NCI-H748 (cell line): ENCODE measurements around the gene HTR3B.
"Not testable (repeated sequence)": the region's sequence is repeated elsewhere in the genome, so short reads cannot be mapped to it uniquely, and the experiment has no call there.

Experiments
- DNase-seq: peaks from one replicate; lab custom pipeline; 2025; ENCODE audit not compliant: unreplicated experiment; lab: John Stamatoyannopoulos, UW

Gene HTR3B

DNA sequence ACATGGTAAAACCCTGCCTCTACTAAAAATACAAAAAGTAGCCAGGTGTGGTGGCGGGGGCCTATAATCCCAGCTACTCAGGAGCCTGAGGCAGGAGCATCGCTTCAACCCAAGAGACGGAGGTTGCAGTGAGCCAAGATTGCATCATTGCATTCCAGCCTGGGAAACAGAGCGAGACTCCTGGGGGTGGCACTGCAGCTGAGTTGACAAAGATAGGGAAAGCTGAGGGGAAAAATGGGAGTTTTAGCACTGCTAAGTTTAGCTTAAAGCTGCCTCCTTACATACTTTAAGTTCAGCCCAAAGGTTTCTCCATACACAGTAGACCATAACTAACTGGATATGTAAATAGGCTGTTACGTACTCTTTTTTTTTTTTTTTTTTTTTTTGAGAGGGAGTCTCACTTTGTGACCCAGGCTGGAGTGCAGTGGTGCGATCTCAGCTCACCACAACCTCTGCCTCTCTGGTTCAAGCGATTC is 20.2 kb upstream of the HTR3B start:
- DNase-seq = no peak

DNA sequence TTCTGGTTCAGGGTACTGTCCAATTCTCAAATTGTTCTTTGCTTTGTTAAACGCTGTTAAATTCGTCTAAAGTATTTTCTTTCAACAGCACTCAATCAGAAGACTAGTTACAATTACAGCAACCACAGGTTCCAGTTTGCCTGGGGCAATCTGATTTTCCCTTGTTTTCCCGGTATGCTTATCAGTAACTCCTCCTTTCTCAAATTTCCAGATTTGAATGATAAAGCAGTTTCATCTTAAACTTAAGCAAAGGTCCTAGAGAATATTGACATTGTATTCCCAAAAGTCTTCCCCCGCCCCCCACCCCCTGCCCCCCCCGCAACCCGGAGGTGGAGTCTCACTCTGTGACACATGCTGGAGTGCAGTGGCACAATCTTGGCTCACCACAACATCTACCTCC is 18.7 kb upstream of the HTR3B start:
- DNase-seq = peak; percentile 4

DNA sequence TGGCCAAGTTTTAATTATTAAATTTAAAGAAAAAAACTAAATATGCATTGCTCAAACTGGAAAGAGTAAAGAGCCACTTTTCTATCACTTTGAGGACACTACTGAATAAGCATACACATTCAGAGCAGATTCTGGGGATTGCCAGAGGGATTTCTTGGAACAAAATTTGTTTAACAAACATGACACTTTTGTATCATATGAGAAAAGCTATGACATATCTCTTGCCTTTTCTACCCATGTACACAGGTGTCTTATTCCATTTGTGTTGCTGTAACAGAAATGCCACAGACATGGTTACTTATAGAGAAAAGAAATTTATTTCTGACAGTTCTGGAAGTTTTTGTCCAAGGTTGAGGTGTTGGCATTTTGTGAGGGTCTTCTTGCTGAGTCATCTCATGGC is 15.7 kb upstream of the HTR3B start:
- DNase-seq = no peak

DNA sequence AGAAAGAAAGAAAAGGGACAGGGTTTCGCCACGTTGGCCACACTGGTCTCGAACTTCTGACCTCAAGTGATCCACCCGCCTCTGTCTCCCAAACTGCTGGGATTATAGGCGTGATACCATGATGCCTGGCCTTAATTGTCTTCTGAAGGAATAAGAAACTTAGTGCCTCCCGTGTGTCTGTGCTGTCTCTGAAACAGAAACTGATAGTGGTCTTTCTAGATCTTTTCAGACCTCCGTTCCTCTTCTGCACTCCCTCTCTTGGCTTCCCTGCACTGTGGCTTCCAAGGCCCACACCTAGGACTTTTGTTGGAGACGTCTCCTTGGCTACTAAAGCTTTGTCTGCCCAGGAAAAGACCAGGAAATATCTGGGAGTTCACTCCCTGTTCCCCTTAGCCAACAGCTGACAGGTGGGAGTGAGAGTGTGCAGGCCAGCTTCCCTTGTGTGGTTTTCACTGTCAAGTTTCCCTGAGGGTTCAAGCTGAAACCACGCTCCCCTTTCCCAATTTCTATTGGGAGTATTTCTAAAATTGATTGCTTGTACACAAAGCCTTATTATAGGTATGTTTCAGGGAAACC is 10.1 kb upstream of the HTR3B start:
- DNase-seq = no peak

DNA sequence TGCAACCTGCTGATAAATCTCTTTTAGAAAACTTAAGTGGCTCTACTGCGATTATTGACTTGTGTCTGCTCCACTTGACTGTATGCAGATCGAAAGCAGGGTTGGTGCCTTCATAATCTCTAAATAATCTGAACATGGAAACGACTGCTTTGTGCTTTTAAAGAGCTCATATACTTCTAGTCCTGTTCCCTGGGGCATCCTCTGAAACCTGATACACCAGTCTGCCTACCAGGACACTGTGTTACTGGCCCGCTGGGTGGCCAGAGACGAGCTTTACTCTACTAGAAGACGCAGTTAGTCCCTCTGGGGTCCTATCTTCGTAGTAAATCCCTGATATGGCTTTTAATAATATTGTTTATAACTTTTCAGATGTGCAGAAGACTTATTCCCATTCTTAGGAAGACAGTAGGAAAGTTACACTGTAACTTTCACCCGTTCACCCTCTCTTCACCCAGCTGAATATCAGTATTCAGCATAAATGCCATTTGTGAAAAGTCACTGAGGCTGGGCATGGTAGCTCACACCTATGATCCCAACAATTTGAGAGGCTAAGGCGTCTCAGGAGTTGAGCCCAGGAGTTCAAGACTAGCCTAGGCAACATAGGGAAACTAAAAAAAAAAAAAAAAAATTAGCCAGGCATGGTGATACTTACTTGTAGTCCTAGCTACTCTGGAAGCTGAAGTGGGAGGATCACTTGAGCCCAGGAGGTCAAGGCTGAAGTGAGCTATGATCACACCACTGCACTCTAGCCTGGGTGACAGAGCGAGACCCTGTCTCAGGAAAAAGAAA is 9.0 kb upstream of the HTR3B start:
- no peak for DNase-seq

DNA sequence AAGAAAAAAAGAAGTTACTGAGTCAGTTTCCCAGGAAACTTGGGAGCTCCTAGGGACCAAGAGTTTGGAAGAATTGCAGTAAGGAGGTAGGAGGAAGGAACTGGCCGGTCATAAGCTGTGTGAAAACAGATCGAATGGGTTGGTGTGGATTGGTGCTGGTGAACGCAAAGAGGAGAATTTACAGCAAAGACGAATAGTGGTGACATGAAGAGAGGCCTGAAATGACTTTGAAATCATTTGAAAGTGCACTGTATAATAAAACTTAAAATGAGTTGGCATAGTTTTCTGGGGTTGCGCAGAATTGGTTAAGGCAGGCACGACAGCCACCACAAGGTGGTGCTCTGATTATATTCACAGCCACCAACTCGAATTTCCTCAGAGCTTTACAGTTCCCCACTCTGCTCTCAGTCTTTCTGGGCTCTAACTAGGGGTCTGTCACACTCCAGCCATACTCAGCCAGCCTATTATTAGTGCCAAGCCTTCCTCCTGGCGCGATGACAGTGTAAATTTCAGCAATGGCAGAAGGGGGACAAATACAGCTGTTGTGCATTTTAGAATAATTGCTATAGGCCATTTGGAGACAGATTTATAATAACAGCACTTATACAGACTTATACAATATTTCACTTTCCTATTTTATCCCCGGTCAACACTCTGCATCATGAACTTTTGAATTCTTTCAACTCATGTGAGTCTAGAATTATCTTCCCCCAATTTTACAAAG is 8.3 kb upstream of the HTR3B start:
- DNase-seq = peak; percentile 46

DNA sequence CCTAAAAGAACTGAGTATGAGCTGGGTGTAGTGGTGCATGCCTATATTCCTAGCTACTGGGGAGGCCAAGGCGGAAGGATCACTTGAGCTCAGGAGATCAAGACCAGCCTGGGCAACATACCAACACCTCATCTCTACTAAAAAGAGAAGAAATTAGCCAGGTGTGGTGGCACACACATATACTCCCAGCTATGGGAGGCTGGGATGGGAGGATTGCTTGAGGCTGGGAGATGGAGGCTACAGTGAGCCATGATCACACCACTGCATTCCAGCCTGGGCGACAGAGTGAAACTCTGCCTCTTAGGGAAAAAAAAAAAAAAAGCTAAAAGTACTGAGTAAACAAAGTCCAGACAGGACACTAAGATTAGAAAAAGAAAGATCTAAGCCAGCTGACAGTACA is 3.5 kb upstream of the HTR3B start:
- DNase-seq = no peak

DNA sequence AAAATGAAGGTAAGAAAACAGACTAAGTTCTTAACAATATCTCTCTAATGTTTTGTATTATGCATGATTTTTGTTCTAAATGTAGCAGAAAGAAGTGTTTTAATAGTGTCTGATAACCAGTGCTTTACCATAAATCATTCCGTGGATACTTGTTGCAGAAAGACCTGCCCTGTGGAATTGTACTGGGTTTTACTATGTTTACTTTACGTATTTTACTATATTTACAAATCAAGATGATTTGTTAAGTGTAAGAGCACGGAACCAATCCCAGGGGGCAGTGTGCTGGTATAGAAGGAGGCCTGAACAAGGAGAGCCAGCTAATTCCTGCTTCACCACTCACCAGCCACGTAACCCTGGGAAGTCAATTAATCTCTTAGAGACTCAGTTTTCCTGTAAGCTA is 1.4 kb downstream of the HTR3B start:
- peak; percentile 69 for DNase-seq

DNA sequence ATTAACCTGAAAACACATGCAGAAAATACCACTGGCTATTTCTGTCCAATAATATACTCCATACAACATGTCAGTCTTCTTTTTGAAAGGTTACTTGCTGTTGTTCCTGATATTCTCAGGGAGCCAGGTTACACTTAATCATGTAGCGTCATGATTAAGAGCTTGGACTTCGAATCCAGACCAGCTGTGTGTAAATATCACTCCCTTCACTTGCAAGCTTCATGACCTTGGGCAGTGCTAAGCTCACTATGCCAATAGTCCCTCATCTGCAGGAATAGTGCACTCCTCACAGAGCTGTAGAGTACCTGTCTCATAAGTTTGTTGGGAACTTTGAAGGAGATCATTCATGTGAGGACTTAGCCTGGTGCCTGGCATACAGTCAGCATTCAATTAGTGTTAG is 1.9 kb downstream of the HTR3B start:
- no peak for DNase-seq

DNA sequence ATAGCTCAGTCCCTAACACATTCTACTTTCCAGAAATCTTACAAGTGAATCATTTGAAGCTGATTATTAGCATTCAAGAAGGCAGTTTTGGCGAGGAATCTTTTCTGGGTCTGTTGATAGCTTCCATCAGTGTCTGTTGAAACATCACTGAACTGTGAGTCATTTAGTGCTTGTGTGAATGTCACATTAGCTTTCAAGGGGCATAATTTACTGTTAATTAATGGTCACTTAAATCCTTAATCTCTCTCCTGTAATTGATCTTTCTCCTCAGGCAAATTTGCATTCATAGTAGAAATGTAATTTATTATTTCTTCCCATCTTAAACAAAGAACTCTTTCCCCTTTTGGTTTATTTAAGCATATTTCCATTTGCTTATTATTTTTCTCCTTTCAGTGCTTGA is 2.6 kb downstream of the HTR3B start:
- no peak for DNase-seq

DNA sequence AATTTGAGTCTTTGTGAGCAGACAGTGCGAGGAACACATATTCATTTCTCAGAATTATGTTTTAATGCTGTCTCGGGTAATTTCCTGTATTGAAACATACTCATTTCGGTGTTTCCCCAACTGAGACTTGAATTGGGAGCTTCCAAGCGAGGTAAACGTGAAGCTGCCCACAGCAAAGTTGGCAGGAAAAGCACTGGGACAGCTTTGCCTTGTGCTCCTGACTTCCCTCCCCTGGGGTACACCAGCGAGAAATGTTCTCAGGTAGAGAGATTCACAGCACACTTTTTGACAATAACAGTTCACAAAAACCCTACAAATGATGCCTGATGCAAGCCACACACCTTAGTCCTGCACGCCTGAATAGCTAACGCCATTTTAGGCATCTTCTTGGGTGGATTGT is 3.1 kb downstream of the HTR3B start:
- DNase-seq = no peak

DNA sequence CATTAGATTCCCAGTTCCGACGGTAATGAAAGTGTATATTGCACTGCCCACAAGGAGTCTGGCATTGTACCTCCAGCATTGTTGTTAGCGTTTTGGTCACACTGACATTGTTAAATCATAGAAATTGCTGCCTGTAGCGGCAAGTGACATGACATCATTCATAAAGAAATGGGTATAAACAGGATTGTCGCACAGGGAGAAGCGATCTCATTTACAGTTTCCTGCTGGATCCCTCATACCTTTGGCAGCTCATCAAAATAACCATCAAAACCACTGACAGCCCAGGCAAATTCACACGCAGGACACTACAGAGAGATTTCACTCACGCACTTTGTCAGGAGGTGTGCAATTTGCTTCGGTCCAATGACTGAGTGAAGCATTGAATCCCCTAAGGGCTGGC is 3.5 kb downstream of the HTR3B start:
- DNase-seq = no peak

DNA sequence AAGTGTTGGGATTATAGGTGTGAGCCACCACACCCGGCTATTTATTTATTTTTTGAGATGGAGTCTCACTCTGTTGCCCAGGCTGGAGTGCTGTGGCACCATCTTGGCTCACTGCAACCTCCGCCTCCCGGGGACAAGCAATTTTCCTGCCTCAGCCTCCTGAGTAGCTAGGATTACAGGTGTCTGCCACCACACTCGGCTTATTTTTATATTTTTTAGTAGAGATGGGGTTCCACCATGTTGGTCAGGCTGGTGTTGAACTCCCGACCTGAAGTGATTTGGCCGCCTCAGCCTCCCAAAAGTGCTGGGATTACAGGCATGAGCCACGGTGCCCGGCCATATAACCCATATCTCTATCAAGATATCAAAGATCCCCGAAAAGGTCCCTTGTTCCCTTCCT is 6.9 kb downstream of the HTR3B start:
- not testable (repeated sequence) for DNase-seq

DNA sequence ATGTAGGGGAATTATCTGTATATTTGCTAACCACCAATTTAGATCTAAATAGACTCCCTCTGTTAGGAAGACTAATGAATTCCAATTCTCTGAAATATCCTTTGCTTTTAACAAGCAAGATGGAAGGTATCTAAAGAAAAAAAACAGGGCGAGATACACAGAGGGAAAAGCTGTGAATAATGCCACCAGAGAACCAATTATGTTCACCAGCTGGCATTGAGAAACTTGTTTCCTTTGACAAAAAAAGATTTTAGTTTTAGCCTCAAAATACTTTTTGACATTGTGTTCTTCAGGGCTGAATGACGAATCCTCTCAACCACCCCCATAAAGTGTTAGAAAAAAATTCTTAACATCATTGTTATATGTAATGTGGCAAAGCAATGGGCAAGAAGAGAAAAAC is 19.0 kb downstream of the HTR3B start:
- no peak for DNase-seq

DNA sequence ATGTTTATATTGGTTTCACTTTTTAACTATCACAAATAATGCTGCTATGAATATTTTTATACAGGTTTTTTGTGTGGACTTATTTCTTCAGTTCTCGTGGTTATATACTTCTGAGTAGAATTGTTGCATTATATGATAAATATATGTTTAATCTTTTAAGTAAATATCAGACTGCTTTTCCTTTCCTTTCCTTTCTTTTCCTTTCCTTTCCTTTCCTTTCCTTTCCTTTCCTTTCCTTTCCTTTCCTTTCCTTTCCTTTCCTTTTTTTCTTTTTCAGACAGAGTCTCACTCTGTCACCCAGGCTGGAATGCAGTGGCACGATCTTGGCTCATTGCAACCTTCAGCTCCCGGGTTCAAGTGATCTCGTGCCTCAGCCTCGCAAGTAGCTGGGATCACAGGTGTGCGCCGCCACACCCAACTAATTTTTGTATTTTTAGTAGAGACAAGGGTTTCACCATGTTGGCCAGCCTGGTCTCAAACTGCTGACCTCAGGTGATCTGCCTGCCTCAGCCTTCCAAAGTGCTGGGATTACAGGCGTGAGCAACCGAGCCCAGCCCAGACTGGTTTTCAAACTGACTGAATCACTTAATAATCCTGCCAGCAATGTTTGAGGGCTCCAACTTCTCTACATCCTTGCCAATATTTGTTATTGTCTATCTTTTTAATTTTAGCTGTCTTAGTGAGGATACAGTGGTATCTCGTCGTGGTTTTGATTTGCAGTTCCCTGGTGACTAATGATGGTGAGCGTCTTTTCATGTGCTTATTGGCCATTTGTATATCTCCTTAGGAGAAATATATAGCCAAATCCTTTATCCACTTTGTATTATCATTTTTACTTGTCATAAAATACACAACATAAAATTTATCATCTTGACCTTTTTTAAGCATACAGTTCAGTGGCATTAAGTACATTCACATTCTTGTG is 21.9 kb downstream of the HTR3B start:
- DNase-seq = no peak

DNA sequence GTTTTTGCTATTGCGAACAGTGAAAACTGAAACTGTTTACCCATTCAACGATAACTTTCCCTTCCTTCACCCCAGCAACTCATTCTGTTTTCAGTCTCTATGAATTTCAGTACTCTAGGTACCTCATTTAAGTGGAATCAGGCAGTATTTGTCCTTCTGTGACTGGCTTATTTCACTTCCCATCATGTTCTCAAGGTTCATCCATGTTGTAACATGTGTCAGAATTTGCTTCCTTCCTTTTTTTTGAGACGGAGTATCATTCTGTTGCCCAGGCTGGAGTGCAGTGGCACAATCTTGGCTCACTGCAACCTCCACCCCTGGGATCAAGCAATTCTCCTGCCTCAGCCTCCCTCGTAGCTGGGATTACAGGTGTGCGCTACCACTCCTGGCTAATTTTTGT is 23.7 kb downstream of the HTR3B start:
- DNase-seq = no peak

DNA sequence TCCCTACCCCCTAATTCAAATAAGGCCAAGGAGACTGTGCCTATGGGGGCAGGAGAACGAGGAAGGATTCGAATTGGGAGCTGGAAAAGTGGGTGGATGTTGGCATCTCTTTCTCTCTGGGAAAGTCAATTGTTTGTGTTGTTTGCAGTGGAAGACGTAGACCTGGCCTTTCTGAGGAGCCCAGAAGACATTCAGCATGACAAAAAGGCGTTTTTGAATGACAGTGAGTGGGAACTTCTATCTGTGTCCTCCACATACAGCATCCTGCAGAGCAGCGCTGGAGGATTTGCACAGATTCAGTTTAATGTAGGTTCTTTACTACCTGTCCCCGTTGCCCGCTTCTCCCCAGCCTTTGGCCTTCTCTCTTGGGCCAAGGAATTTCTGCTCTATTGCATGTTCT is 28.2 kb downstream of the HTR3B start:
- DNase-seq = no peak

DNA sequence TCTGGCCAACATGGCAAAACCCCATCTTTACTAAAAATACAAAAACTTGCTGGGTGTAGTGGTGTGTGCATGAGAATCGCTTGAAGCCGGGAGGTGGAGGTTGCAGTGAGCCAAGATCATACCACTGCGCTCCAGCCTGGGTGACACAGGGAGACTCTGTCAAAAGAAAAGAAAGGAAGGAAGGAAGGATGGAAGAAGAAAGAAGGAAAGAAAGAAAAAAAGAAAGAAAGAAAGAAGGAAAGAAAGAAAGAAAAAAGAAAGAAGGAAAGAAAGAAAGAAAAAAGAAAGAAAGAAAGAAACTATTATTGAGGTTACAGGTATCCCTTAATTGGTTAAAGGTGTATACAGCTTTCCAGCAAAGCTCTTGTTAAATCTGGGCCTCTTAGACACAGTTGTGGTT is 29.6 kb downstream of the HTR3B start:
- not testable (repeated sequence) for DNase-seq

DNA sequence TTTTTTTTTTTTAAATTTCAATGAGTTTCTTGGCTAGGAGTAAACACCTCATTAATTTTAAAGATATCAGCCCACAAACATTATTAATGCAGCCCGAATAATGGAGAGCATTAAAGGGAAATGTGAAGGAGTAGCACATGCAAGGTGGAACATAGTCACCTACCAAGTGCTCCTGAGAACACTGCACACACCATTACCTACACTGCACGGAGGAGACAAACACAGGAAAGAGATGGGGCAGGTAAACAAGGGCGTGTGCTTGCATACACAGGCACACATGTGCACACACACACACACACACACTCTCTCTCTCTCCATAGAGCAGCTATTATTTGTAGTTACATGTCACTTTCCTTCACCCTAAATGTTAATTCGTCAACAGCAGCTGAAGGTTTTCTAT is 30.2 kb downstream of the HTR3B start:
- peak; percentile 73 for DNase-seq

DNA sequence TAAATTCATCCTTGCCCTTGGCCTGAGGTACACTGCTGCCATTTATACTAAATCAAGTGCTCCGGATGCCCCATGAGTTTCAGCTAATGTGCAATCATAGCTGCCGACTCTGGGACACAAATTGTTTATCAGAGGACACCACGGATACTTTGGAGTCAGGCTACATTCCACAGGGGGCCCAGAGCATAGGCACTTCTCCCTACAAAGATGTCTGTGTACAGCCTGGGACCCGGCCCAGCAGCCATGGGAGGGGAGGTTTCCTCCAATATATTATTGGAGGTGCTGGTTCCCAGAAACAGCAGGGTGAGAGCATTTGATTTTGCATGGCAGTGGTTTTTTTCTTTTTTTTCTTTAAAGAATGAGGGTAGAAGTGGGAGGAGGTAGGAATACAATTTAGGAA is 31.3 kb downstream of the HTR3B start:
- DNase-seq = no peak

DNA sequence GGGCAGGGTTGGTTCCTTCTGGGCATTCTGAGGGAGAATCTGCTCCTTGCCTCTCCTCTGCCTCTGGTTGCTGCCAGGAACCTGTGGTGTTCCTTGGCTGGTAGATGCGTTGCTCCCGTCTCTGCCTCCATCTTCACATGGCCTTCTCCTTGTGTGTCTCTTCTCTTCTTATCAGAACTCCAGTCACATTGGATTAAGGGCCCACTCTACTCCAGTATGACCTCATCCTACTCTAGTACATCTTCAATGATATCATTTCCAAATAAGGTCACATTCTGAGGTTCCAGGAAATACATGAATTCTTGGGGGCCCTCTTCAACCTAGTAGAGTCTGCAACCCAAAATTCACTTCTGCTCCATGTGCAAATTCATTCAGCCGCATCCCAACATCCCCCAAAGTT is 33.3 kb downstream of the HTR3B start:
- DNase-seq = no peak
